GM23338 (cell line): ENCODE measurements around the gene ANKFN1. TPM values are rescaled to one million over a fixed set of nuclear protein-coding genes. Genes with fewer than 3 reads are reported as not detected.

ENCODE experiments used
- ATAC-seq: fragments of 200-7000 bp; cut with Tn5 transposase; 3 replicates; pipeline ENCODE4 v1.9.1; 2020
- DNase-seq: peaks from one replicate; pipeline ENCODE4 v3.0.0-alpha.2; 2015; ENCODE audit warnings: low spot score
- H2AFZ ChIP-seq: fragments of 200-600 bp; sonication (generic); 2 replicates; pipeline ENCODE4 v1.8.0; 2016; ENCODE audit warnings: antibody characterized with exemption, mild to moderate bottlenecking, moderate library complexity
- H3F3A ChIP-seq: fragments of 200-600 bp; sonication (generic); replicated peaks from 2 replicates; pipeline ENCODE4 v1.8.0; 2017; ENCODE audit warnings: antibody characterized with exemption, mixed run types, low read depth
- H3K27ac ChIP-seq: fragments of 200-600 bp; sonication (generic); 2 replicates; pipeline ENCODE4 v1.6.1; 2016; ENCODE audit warnings: low read depth
- H3K27me3 ChIP-seq: fragments of 200-600 bp; sonication (generic); 2 replicates; pipeline ENCODE4 v1.8.0; 2016; ENCODE audit warnings: mild to moderate bottlenecking, mixed run types, moderate library complexity; ENCODE audit not compliant: insufficient read depth
- H3K36me3 ChIP-seq: fragments of 200-600 bp; sonication (generic); 2 replicates; pipeline ENCODE4 v1.8.0; 2016; ENCODE audit warnings: mild to moderate bottlenecking; ENCODE audit not compliant: insufficient read depth
- H3K4me1 ChIP-seq: fragments of 200-600 bp; sonication (generic); 2 replicates; pipeline ENCODE4 v1.8.0; 2016; ENCODE audit warnings: mild to moderate bottlenecking, moderate library complexity; ENCODE audit not compliant: insufficient read depth
- H3K4me2 ChIP-seq: fragments of 200-600 bp; sonication (generic); 2 replicates; pipeline ENCODE4 v1.7.1; 2017; ENCODE audit warnings: mixed run types
- H3K4me3 ChIP-seq: fragments of 200-600 bp; sonication (generic); 2 replicates; pipeline ENCODE4 v1.6.1; 2016; ENCODE audit warnings: mixed run types
- H3K79me2 ChIP-seq: fragments of 200-600 bp; sonication (generic); replicated peaks from 2 replicates; pipeline ENCODE4 v1.8.0; 2017; ENCODE audit warnings: mild to moderate bottlenecking; ENCODE audit not compliant: insufficient read depth
- H3K9me2 ChIP-seq: fragments of 200-600 bp; sonication (generic); 2 replicates; pipeline ENCODE4 v1.8.0; 2017; ENCODE audit not compliant: insufficient read depth
- H4K20me1 ChIP-seq: fragments of 200-600 bp; sonication (generic); replicated peaks from 2 replicates; pipeline ENCODE4 v1.8.0; 2017; ENCODE audit warnings: mild to moderate bottlenecking; ENCODE audit not compliant: insufficient read depth
- H3K27ac Mint-ChIP-seq: 2 replicates; pipeline ENCODE4 v1.8.0; 2020; ENCODE audit warnings: inconsistent platforms, mild to moderate bottlenecking, moderate library complexity, mixed read lengths
- H3K27me3 Mint-ChIP-seq: 3 replicates; pipeline ENCODE4 v1.8.0; 2022; ENCODE audit warnings: low read depth, mild to moderate bottlenecking, moderate library complexity, mixed read lengths, inconsistent platforms; ENCODE audit not compliant: insufficient read depth, poor library complexity
- H3K36me3 Mint-ChIP-seq: 3 replicates; pipeline ENCODE4 v1.8.0; 2021; ENCODE audit warnings: low read depth, mild to moderate bottlenecking, inconsistent platforms, moderate library complexity, mixed read lengths
- H3K4me1 Mint-ChIP-seq: 3 replicates; pipeline ENCODE4 v1.8.0; 2020; ENCODE audit warnings: mild to moderate bottlenecking, inconsistent platforms, mixed read lengths
- H3K4me3 Mint-ChIP-seq: 3 replicates; pipeline ENCODE4 v1.8.0; 2021; ENCODE audit warnings: moderate library complexity, mild to moderate bottlenecking, inconsistent platforms, mixed read lengths
- H3K9me3 Mint-ChIP-seq: 3 replicates; pipeline ENCODE4 v1.8.0; 2020; ENCODE audit warnings: moderate library complexity, mild to moderate bottlenecking, inconsistent platforms, mixed read lengths
- CREB1 ChIP-seq: fragments of 250-450 bp; sonication (Bioruptor Pico); IDR thresholded peaks from 2 replicates; pipeline ENCODE4 v1.5.0; 2020; ENCODE audit warnings: low read depth, mild to moderate bottlenecking, moderate library complexity
- CTCF ChIP-seq, 2 experiments: fragments of 200-600 bp in 1 of 2; sonication (generic) in 1 of 2; conservative IDR thresholded peaks; 2 replicates each; pipeline versions ENCODE4 v1.5.1 to v1.6.1; 2016 to 2017; ENCODE audit warnings: antibody characterized with exemption in 2 of 2, low read depth in 2 of 2, mild to moderate bottlenecking in 2 of 2, moderate library complexity in 1 of 2
- EZH2 ChIP-seq: fragments of 200-600 bp; sonication (generic); IDR thresholded peaks from one replicate; pipeline ENCODE4 v1.8.0; 2017; ENCODE audit warnings: antibody characterized with exemption, mild to moderate bottlenecking, low read depth; ENCODE audit not compliant: unreplicated experiment
- EZH2phosphoT487 ChIP-seq: fragments of 200-600 bp; sonication (generic); IDR thresholded peaks from one replicate; pipeline ENCODE4 v1.8.1; 2018; ENCODE audit warnings: antibody characterized with exemption; ENCODE audit not compliant: unreplicated experiment
- JUNB ChIP-seq: IDR thresholded peaks from one replicate; pipeline ENCODE4 v1.6.1; 2016; ENCODE audit warnings: antibody characterized with exemption; ENCODE audit not compliant: unreplicated experiment
- NANOG ChIP-seq: IDR thresholded peaks from 2 replicates; pipeline ENCODE4 v1.6.1; 2016; ENCODE audit warnings: antibody characterized with exemption, borderline replicate concordance
- POLR2AphosphoS5 ChIP-seq: IDR thresholded peaks from 2 replicates; pipeline ENCODE4 v1.6.1; 2016; ENCODE audit warnings: antibody characterized with exemption, low read depth
- REST ChIP-seq: IDR thresholded peaks from one replicate; pipeline ENCODE4 v1.6.1; 2018; ENCODE audit warnings: antibody characterized with exemption; ENCODE audit not compliant: unreplicated experiment
- STAT1 ChIP-seq: IDR thresholded peaks from one replicate; pipeline ENCODE4 v1.6.1; 2016; ENCODE audit warnings: antibody characterized with exemption; ENCODE audit not compliant: unreplicated experiment
- ZNF114 ChIP-seq: fragments of 250-450 bp; sonication (Bioruptor Pico); IDR thresholded peaks from 2 replicates; pipeline ENCODE4 v1.5.0; 2020; ENCODE audit warnings: mild to moderate bottlenecking, moderate library complexity
- ZNF331 ChIP-seq: fragments of 250-450 bp; sonication (Bioruptor Pico); IDR thresholded peaks from 2 replicates; pipeline ENCODE4 v1.5.0; 2020; ENCODE audit warnings: low read depth, mild to moderate bottlenecking, moderate library complexity
- polyA plus RNA-seq: library from polyadenylated mRNA; unstranded; fragments of >200 nt; fragmentation: Nextera tagmentation; extraction: Ambion mirVana; gene quantifications from 2 replicates; pipeline ENCODE4 v1.2.1, GENCODE V29; 2016
- total RNA-seq: library from RNA; depleted of rRNA; stranded (reverse); fragments of >200 nt; shearing (Covaris generic); gene quantifications from 2 replicates; pipeline ENCODE4 v1.2.3, GENCODE V29; 2014
- TF ChIP-seq, protein P1 (sequence below): fragments of 250-450 bp; sonication (Bioruptor Pico); IDR thresholded peaks from 2 replicates; pipeline ENCODE4 v1.5.0; 2020; ENCODE audit warnings: mild to moderate bottlenecking, moderate library complexity
- TF ChIP-seq, protein P2 (sequence below): IDR thresholded peaks from 2 replicates; pipeline ENCODE4 v1.6.1; 2016; ENCODE audit warnings: antibody characterized with exemption

Gene ANKFN1
- total and polyA plus RNA-seq, 2 experiments from 2014 or later = not detected

- no peaks in the 10 kb centered on the region for H3F3A ChIP-seq
- no peaks in the 10 kb centered on the region for H3K27me3 Mint-ChIP-seq
- peaks cover 4% of the 10 kb centered on the region; the same call in 1 of the 2 replicates for H3K4me1 ChIP-seq
- no peak overlapping the region for H3K27ac Mint-ChIP-seq
- H2AFZ ChIP-seq = 0 out of 2 replicates have a peak overlapping the region, but pooled peaks have one; percentile 63
- no peak overlapping the region for H3K4me3 Mint-ChIP-seq
- H3K36me3 ChIP-seq = no peaks in the 10 kb centered on the region
- H3K27ac ChIP-seq = no peak overlapping the region
- TF ChIP-seq, protein P1, sequence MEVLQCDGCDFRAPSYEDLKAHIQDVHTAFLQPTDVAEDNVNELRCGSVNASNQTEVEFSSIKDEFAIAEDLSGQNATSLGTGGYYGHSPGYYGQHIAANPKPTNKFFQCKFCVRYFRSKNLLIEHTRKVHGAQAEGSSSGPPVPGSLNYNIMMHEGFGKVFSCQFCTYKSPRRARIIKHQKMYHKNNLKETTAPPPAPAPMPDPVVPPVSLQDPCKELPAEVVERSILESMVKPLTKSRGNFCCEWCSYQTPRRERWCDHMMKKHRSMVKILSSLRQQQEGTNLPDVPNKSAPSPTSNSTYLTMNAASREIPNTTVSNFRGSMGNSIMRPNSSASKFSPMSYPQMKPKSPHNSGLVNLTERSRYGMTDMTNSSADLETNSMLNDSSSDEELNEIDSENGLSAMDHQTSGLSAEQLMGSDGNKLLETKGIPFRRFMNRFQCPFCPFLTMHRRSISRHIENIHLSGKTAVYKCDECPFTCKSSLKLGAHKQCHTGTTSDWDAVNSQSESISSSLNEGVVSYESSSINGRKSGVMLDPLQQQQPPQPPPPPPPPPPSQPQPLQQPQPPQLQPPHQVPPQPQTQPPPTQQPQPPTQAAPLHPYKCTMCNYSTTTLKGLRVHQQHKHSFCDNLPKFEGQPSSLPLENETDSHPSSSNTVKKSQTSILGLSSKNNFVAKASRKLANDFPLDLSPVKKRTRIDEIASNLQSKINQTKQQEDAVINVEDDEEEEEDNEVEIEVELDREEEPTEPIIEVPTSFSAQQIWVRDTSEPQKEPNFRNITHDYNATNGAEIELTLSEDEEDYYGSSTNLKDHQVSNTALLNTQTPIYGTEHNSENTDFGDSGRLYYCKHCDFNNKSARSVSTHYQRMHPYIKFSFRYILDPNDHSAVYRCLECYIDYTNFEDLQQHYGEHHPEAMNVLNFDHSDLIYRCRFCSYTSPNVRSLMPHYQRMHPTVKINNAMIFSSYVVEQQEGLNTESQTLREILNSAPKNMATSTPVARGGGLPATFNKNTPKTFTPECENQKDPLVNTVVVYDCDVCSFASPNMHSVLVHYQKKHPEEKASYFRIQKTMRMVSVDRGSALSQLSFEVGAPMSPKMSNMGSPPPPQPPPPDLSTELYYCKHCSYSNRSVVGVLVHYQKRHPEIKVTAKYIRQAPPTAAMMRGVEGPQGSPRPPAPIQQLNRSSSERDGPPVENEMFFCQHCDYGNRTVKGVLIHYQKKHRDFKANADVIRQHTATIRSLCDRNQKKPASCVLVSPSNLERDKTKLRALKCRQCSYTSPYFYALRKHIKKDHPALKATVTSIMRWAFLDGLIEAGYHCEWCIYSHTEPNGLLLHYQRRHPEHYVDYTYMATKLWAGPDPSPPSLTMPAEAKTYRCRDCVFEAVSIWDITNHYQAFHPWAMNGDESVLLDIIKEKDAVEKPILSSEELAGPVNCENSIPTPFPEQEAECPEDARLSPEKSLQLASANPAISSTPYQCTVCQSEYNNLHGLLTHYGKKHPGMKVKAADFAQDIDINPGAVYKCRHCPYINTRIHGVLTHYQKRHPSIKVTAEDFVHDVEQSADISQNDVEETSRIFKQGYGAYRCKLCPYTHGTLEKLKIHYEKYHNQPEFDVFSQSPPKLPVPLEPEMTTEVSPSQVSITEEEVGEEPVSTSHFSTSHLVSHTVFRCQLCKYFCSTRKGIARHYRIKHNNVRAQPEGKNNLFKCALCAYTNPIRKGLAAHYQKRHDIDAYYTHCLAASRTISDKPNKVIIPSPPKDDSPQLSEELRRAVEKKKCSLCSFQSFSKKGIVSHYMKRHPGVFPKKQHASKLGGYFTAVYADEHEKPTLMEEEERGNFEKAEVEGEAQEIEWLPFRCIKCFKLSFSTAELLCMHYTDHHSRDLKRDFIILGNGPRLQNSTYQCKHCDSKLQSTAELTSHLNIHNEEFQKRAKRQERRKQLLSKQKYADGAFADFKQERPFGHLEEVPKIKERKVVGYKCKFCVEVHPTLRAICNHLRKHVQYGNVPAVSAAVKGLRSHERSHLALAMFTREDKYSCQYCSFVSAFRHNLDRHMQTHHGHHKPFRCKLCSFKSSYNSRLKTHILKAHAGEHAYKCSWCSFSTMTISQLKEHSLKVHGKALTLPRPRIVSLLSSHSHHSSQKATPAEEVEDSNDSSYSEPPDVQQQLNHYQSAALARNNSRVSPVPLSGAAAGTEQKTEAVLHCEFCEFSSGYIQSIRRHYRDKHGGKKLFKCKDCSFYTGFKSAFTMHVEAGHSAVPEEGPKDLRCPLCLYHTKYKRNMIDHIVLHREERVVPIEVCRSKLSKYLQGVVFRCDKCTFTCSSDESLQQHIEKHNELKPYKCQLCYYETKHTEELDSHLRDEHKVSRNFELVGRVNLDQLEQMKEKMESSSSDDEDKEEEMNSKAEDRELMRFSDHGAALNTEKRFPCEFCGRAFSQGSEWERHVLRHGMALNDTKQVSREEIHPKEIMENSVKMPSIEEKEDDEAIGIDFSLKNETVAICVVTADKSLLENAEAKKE (CRISPR knock-in tag) = no peak
- TF ChIP-seq REST (no peak), CTCF (conservative IDR thresholded peaks at IDR 0.05; ENCODE audit: low read depth in 2 of 2) (no peak), JUNB (no peak), STAT1 (no peak), EZH2 (no peak), EZH2phosphoT487 (no peak), POLR2AphosphoS5 (no peak), NANOG (no peak), ZNF114 (no peak), ZNF331 (CRISPR knock-in tag) (no peak), CREB1 (no peak)
- TF ChIP-seq, protein P2, sequence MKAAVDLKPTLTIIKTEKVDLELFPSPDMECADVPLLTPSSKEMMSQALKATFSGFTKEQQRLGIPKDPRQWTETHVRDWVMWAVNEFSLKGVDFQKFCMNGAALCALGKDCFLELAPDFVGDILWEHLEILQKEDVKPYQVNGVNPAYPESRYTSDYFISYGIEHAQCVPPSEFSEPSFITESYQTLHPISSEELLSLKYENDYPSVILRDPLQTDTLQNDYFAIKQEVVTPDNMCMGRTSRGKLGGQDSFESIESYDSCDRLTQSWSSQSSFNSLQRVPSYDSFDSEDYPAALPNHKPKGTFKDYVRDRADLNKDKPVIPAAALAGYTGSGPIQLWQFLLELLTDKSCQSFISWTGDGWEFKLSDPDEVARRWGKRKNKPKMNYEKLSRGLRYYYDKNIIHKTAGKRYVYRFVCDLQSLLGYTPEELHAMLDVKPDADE = no peak
- H4K20me1 ChIP-seq = no peaks in the 10 kb centered on the region
- H3K27me3 ChIP-seq = no peaks in the 10 kb centered on the region
- H3K4me1 Mint-ChIP-seq = peaks cover 17% of the 10 kb centered on the region; the same call in 2 of the 3 replicates
- no peaks in the 10 kb centered on the region for H3K79me2 ChIP-seq
- H3K4me3 ChIP-seq = no peak overlapping the region
- H3K4me2 ChIP-seq = no peak overlapping the region
- no peaks in the 10 kb centered on the region for H3K9me3 Mint-ChIP-seq
- ATAC-seq (no peak), DNase-seq (peak; percentile 22)
- 0 out of 2 replicates have a peak, but pooled peaks cover 6% of the 10 kb centered on the region for H3K9me2 ChIP-seq
- no peaks in the 10 kb centered on the region for H3K36me3 Mint-ChIP-seq
Measured at GRCh38 chr17:56176091-56176490, 22.8 kb downstream of the ANKFN1 start.
